Lower lobe of right lung (tissue), 2 donors: ENCODE data around the gene SEMA6A. TPM values are rescaled to one million over a fixed set of nuclear protein-coding genes. Genes with fewer than 3 reads are reported as not detected.

Experiments
- ATAC-seq, 2 donors: fragments of 200-7000 bp; cut with Tn5 transposase; one replicate each; pipeline ENCODE4 v1.9.1; 2020 to 2022; ENCODE audit warnings: mild to moderate bottlenecking in 2 of 2, moderate library complexity in 2 of 2
- DNase-seq: peaks from one replicate; pipeline ENCODE4 v3.0.0-alpha.2; 2020
- H3K27ac ChIP-seq: fragments of 200-600 bp; one replicate; pipeline ENCODE4 v1.8.0; 2022
- H3K27me3 ChIP-seq: fragments of 200-600 bp; one replicate; pipeline ENCODE4 v1.8.0; 2022; ENCODE audit warnings: low read depth
- H3K36me3 ChIP-seq: fragments of 200-600 bp; one replicate; pipeline ENCODE4 v1.8.0; 2022; ENCODE audit warnings: mild to moderate bottlenecking
- H3K4me1 ChIP-seq: fragments of 200-600 bp; one replicate; pipeline ENCODE4 v1.8.0; 2022
- H3K4me3 ChIP-seq: fragments of 200-600 bp; one replicate; pipeline ENCODE4 v1.8.0; 2022; ENCODE audit warnings: mild to moderate bottlenecking
- H3K9me3 ChIP-seq: fragments of 200-600 bp; one replicate; pipeline ENCODE4 v1.8.0; 2022
- intact Hi-C: fragments of 100-400 bp; cut with DNase I; formaldehyde crosslinking; loops from one replicate; pipeline ENCODE4 v1.11.0; 2022
- total RNA-seq: library from RNA; stranded (reverse); fragmentation: NEBNext Ultra II Directional; extraction: Animal tissue kit (Norgen Biotek cat#: 25700); gene quantifications from one replicate; pipeline ENCODE4 v1.2.1, GENCODE V29; 2021
- TF ChIP-seq, protein P1 (sequence below): fragments of 200-600 bp; IDR thresholded peaks from one replicate; pipeline ENCODE4 v1.8.0; 2022; ENCODE audit warnings: antibody characterized with exemption, mild to moderate bottlenecking
- donor health status: DM: no; HTN: yes; CAD: no; lungs with severe emphysema.

The SEMA6A gene
- total RNA-seq, 1 donor from 2014 or later = 44.3 TPM

DNA sequence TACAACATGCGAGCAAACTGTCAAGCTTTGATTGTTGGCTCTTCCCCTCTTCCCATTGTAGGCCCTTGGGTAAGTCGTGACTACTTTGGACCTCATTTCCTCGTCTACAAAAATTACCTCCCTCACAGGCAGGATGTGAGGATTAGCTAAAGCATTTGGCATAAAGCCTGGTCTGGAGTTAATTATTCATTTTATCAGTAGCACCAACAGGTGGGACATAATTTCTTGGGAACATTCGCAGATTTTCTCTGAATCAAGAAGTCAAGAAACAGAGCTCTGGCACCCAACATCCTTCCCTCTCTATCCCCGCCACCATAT lies 39.9 kb upstream of the SEMA6A start:
- Histone ChIP-seq H3K27me3 (no peaks in the 10 kb centered on the region), H3K27ac (no peak overlapping the region), H3K36me3 (no peaks in the 10 kb centered on the region), H3K4me3 (no peak overlapping the region), H3K4me1 (no peaks in the 10 kb centered on the region), H3K9me3 (no peaks in the 10 kb centered on the region)
- TF ChIP-seq, protein P1, sequence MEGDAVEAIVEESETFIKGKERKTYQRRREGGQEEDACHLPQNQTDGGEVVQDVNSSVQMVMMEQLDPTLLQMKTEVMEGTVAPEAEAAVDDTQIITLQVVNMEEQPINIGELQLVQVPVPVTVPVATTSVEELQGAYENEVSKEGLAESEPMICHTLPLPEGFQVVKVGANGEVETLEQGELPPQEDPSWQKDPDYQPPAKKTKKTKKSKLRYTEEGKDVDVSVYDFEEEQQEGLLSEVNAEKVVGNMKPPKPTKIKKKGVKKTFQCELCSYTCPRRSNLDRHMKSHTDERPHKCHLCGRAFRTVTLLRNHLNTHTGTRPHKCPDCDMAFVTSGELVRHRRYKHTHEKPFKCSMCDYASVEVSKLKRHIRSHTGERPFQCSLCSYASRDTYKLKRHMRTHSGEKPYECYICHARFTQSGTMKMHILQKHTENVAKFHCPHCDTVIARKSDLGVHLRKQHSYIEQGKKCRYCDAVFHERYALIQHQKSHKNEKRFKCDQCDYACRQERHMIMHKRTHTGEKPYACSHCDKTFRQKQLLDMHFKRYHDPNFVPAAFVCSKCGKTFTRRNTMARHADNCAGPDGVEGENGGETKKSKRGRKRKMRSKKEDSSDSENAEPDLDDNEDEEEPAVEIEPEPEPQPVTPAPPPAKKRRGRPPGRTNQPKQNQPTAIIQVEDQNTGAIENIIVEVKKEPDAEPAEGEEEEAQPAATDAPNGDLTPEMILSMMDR = no peak
- no peak for DNase-seq
- intact Hi-C loops = no loop called here
- ATAC-seq = no peak

- TF ChIP-seq, protein P1 = no peak
- Histone ChIP-seq H3K27me3 (no peaks in the 10 kb centered on the region), H3K36me3 (no peaks in the 10 kb centered on the region), H3K4me1 (no peaks in the 10 kb centered on the region), H3K9me3 (no peaks in the 10 kb centered on the region), H3K4me3 (no peak overlapping the region), H3K27ac (no peak overlapping the region)
- no peak for DNase-seq
- intact Hi-C loops = no loop called here
- no peak for ATAC-seq
Measured at GRCh38 chr5:116613445-116613844, 38.8 kb upstream of the SEMA6A start.

- ATAC-seq = no peak
- Histone ChIP-seq H3K4me3 (no peak overlapping the region), H3K4me1 (no peaks in the 10 kb centered on the region), H3K27me3 (no peaks in the 10 kb centered on the region), H3K9me3 (no peaks in the 10 kb centered on the region), H3K36me3 (no peaks in the 10 kb centered on the region), H3K27ac (no peak overlapping the region)
- TF ChIP-seq, protein P1 = no peak
- DNase-seq = no peak
- intact Hi-C loops = no loop called here
Measured at GRCh38 chr5:116612431-116612830, 37.8 kb upstream of the SEMA6A start.

GRCh38 chr5:116605310-116606070 lies 30.9 kb upstream of the SEMA6A start:
- no peak for ATAC-seq
- Histone ChIP-seq H3K4me1 (no peaks in the 10 kb centered on the region), H3K27me3 (no peaks in the 10 kb centered on the region), H3K27ac (no peak overlapping the region), H3K4me3 (no peak overlapping the region), H3K9me3 (no peaks in the 10 kb centered on the region), H3K36me3 (no peaks in the 10 kb centered on the region)
- intact Hi-C loops = no loop called here
- TF ChIP-seq, protein P1 = no peak
- no peak for DNase-seq

DNA sequence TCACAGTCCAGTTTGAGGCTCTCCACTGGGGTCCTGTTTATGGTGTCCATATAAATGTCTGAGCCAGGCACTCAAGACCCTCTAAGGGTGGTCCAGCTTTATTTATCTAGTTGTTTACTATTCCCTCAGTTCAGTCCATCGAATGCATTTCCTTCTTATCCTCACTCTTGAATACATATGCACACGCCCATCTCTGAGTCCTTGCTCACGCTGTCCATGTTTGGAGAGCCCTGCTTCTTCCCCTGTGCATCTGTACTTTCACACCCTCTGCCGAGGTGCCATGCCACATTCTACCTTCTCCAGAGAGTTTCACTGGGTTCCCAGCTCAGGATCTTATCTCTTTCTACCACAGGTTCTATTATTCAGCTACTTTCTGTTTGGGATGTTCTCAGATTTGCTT lies 30.2 kb upstream of the SEMA6A start:
- H3K4me3 ChIP-seq = no peak overlapping the region
- no peaks in the 10 kb centered on the region for H3K27me3 ChIP-seq
- DNase-seq = no peak
- H3K9me3 ChIP-seq = no peaks in the 10 kb centered on the region
- no peak overlapping the region for H3K27ac ChIP-seq
- TF ChIP-seq, protein P1 = no peak
- intact Hi-C loops = no loop called here
- no peaks in the 10 kb centered on the region for H3K36me3 ChIP-seq
- ATAC-seq = no peak
- H3K4me1 ChIP-seq = no peaks in the 10 kb centered on the region
